ENCODE measurements around the gene TAF1B. TPM values are rescaled to one million over a fixed set of nuclear protein-coding genes. Genes with fewer than 3 reads are reported as not detected.

TAF1B gene
- total RNA-seq, 1 experiment from 2014 or later, result 29.9 TPM

DNA sequence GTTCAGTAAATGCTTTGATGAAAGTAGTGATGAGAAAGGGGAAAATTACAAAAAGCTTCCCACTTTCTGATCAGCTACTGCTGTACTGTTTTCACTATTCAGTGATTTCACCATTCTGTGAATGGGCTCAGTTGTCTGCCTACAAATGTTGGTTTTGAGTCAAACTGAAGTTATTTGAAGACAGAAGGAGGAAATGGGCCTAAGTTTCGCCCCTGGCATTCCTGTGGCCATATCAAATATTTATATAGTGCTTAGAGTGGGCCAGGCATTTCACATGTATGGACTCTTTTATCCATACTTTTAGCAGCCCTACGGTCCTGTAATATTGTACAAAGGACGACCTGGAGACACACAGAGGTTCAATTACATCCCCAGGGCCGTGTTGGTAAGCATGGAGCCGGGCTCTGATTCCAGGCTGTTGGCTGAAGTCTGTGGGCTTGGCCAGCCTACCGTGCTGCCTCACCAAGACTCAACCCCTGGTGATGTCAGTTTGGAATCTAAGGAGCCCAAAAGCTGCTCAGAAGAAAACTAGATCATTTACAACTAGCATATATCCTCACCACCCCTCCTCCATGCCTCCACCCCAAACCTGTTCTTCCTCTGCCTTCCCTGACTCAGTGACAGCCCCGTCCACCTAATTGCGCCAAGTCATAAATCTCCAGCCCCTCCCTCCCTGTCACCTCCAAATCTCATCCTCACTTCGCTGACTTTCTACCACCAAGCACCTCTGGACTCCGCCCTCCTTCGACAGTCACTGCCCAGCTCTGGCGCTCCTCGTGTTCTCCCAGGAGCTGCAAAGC, 98.1 kb downstream of the TAF1B start:
- Histone ChIP-seq H3K18ac (ENCODE audit: insufficient read length, low read depth, low read length) (no peak overlapping the region), H3K14ac (ENCODE audit: insufficient read depth, low read length) (no peak overlapping the region), H3K4ac (ENCODE audit: low read depth, low read length) (no peak overlapping the region), H3K27ac (ENCODE audit: insufficient read length, low read depth, low read length) (no peak overlapping the region), H2BK120ac (ENCODE audit: low read depth, low read length, poor library complexity, severe bottlenecking) (no peak overlapping the region), H4K20me1 (ENCODE audit: control insufficient read depth, insufficient read depth, insufficient read length) (no peaks in the 10 kb centered on the region), H3K79me1 (ENCODE audit: insufficient read depth, low read depth, low read length, poor library complexity, severe bottlenecking) (no peaks in the 10 kb centered on the region), H3K56ac (ENCODE audit: insufficient read length, low read depth, low read length) (no peak overlapping the region), H3K23ac (ENCODE audit: insufficient read length, low read depth, low read length) (no peak overlapping the region), H2AK5ac (ENCODE audit: insufficient read length, low read length) (no peak overlapping the region), H3K27me3 (ENCODE audit: insufficient read depth, low read length) (no peaks in the 10 kb centered on the region; the same call in 1 of the 2 replicates), H3T11ph (ENCODE audit: low read length) (no peak overlapping the region), H3K23me2 (ENCODE audit: insufficient read length, low read depth, low read length, poor library complexity, severe bottlenecking) (no peaks in the 10 kb centered on the region), H3K79me2 (ENCODE audit: insufficient read depth, low read length) (no peaks in the 10 kb centered on the region), H2BK20ac (ENCODE audit: low read depth, low read length, poor library complexity, severe bottlenecking) (no peak overlapping the region), H3K4me2 (ENCODE audit: insufficient read depth, insufficient read length, low read length) (no peak overlapping the region), H3K9me3 (ENCODE audit: control insufficient read depth, low read depth, low read length) (no peaks in the 10 kb centered on the region), H2BK12ac (ENCODE audit: insufficient read length, low read depth, low read length) (no peak overlapping the region), H4K8ac (replicated peaks; ENCODE audit: insufficient read length, low read depth, low read length) (no peak overlapping the region), H2BK15ac (ENCODE audit: low read depth, low read length) (no peak overlapping the region), H2AFZ (ENCODE audit: low read length) (no peak overlapping the region), H2BK5ac (ENCODE audit: insufficient read length, low read length) (no peak overlapping the region), H4K5ac (ENCODE audit: insufficient read length, low read depth, low read length) (no peak overlapping the region), H3K4me1 (ENCODE audit: insufficient read depth, low read length) (no peaks in the 10 kb centered on the region), H3K9ac (ENCODE audit: extremely low read depth, insufficient read length, low read length) (no peak overlapping the region), H4K91ac (ENCODE audit: insufficient read length, low read depth, low read length) (no peak overlapping the region)
- TF ChIP-seq, protein P1, sequence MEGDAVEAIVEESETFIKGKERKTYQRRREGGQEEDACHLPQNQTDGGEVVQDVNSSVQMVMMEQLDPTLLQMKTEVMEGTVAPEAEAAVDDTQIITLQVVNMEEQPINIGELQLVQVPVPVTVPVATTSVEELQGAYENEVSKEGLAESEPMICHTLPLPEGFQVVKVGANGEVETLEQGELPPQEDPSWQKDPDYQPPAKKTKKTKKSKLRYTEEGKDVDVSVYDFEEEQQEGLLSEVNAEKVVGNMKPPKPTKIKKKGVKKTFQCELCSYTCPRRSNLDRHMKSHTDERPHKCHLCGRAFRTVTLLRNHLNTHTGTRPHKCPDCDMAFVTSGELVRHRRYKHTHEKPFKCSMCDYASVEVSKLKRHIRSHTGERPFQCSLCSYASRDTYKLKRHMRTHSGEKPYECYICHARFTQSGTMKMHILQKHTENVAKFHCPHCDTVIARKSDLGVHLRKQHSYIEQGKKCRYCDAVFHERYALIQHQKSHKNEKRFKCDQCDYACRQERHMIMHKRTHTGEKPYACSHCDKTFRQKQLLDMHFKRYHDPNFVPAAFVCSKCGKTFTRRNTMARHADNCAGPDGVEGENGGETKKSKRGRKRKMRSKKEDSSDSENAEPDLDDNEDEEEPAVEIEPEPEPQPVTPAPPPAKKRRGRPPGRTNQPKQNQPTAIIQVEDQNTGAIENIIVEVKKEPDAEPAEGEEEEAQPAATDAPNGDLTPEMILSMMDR (conservative IDR thresholded peaks at IDR 0.05), result no peak
- WGBS (ENCODE audit: extremely low coverage, insufficient read length, low lambda C conversion rate), result no CpG with 5 or more reads among the region's 13 CpGs
- Mint-ChIP-seq H3K27me3 (ENCODE audit: low read depth) (peaks cover 17% of the 10 kb centered on the region), H3K36me3 (ENCODE audit: insufficient read depth in 1 of 3, low read depth in 3 of 3) (peaks cover 0 to 3% (median 0%) of the 10 kb centered on the region in 3 experiments; a peak in 1 of 7 replicates), H3K9me3 (no peaks in the 10 kb centered on the region), H3K4me3 (peak overlapping the region in 1 of 2 experiments; percentile 21; a peak in 1 of 5 replicates), H3K4me1 (peaks cover 11 to 24% of the 10 kb centered on the region in 2 experiments; a peak in 3 of 4 replicates), H3K27ac (no peak overlapping the region; a peak in 1 of 7 replicates)
- peak; percentile 39 for DNase-seq
